Ramos (cell line): ENCODE data around the gene MMP24.

Experiments used
- in situ Hi-C: fragments of 300-500 bp; cut with MboI; formaldehyde crosslinking; loops from one replicate; pipeline ENCODE4 v1.14.3; 2022; ENCODE audit warnings: low sequenced_read_pairs; ENCODE audit not compliant: unreplicated experiment

Gene MMP24

DNA sequence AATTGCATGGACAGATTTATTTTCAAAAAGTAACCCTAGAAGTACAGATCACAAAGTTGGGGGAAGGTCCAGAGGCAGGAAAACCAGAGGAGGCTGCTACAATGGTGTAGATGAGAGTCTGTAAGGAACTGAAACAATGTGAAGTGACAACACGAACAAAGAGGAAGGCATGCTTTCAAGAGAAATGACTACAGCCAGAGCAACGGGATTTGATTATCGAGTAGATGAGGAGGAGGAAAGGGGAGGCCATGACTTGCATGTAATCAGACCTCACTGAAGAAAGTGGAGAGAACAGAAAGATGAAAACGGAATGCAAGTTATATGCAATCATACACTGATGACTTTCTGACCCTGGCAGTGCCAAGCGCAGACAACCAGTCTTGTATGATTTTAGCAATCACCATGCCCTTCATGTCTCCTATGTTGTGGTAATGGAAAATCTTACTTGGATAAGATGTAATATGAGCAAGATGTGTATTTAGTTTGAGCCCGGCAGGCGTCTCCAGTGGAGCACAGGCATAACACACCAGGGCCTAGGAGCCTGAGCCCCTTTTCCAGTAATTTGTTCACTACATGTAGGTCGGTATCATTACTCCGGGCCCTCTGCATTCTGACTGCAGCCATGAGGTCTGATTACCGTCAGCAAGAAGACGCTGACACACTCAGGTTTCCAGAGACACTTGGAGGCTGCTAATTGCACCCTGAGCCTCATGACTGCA, 99.7 kb downstream of the MMP24 start:
- in situ Hi-C loops = no loop called here
